NCI-H2107 treated with DMSO at 0.1 percent for 48 hours (cell line): Measurements from ENCODE around the gene XRN1.

ENCODE experiments used
- DNase-seq: peaks from one replicate; lab custom pipeline; 2025; ENCODE audit not compliant: unreplicated experiment; lab: John Stamatoyannopoulos, UW

XRN1 gene

DNA sequence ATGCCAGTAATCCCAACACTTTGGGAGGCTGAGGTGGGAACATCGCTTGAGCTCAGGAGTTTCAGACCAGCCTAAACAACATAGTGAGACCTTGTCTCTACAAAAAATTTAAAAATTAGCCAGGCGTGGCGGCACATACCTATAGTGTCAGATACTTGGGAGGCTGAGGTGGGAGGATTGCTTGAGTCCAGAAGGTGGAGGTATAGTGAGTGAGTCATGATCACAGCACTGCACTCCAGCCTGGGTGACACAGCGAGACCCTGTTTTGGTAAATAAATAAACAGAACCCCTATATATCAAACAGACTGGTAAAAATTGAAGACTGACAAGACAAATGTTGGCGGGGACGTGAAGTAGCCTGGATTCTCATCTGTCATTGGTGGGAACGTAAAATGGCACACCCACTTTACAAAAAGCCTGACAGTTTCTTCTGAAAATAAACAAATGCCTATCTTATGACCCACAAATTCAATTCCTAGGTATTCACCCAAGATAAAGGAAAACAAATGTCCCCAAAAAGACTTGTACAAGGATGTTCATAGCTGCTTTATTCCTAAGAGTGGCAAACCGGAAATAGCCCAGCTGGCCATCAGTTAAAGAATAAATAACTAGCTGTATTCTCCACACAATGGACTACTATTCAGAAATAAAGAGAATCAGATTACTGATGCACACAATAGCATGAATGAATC, 175.5 kb downstream of the XRN1 start:
- peak; percentile 12 for DNase-seq

- DNase-seq = no peak
Observed at GRCh38 chr3:142270407-142270806, 177.4 kb downstream of the XRN1 start.

- DNase-seq = no peak
Observed at GRCh38 chr3:142269767-142270166, 178.1 kb downstream of the XRN1 start.

GRCh38 chr3:142268426-142268825, 179.4 kb downstream of the XRN1 start:
- DNase-seq = no peak

DNA sequence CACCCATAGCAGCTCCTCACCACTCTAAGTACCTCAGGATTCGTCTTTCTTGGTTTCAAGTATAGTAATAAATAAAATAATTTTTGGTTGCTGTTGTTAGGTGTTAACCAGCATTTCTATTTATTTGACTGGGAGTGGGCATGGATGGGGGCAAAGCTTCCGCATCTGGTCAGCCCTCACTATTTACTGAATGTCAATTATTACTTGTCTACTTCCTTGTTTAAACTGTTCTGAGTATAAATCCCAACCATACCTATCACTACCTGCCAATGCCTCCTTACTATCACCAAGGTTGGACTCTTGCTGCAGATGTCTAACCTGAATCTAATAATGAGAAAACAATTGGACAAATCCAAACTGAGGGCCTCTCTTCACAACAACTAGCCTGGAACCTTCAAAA, 180.6 kb downstream of the XRN1 start:
- DNase-seq = no peak

GRCh38 chr3:142263112-142263511, 184.7 kb downstream of the XRN1 start:
- no peak for DNase-seq

- DNase-seq = no peak
Observed at GRCh38 chr3:142259359-142259758, 188.5 kb downstream of the XRN1 start.

DNA sequence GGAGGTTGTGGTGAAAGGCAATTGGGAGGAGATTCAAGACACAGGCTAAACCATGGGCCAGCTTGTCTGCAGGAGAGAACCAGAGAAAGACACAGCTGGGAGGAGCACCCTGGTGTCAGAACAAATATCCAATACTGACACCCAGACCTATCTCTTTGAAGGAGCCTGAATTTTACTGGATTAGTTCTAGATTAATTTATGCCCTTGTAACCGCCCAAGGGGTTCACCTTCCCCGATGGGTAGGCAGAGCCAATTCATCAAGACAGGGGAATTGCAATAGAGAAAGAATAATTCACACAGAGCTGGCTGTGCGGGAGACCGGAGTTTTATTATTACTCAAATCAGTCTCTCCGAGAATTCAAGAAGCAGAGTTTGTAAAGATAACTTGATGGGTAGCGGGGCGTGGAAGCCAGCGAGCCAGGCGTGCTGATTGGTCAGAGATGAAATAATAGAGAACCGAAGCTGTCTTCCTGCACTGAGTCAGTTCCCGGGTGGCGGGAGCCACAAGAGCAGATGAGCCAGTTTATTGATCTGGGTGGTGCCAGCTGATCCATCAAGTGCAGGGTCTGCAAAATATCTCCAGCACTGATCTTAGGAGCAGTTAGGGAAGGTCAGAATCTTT, 191.0 kb downstream of the XRN1 start:
- no peak for DNase-seq
